A549 (cell line): Measurements from ENCODE around the gene ABHD8. TPM values are rescaled to one million over a fixed set of nuclear protein-coding genes. Genes with fewer than 3 reads are reported as not detected.

Source experiments
- ATAC-seq, 2 experiments: fragments of 200-7000 bp in 1 of 2; fragments of >200 bp in 1 of 2; cut with Nextera tagmentation in 1 of 2; cut with Tn5 transposase in 1 of 2; 3 replicates each; pipeline versions ENCODE4 v1.8.0 to v1.9.1; 2018 to 2020; ENCODE audit warnings: mild to moderate bottlenecking in 1 of 2, moderate library complexity in 1 of 2
- CTCF ChIA-PET: fragments of 300-600 bp; sonication (Branson Sonifier 250); formaldehyde crosslinking; extraction: SDS; loops from one replicate; lab custom pipeline; 2021; ENCODE audit warnings: antibody characterized with exemption, inconsistent platforms; lab: Yijun Ruan, JAX
- POLR2A ChIA-PET: fragments of 350-600 bp; formaldehyde crosslinking; extraction: SDS; loops from one replicate; lab custom pipeline; 2021; ENCODE audit warnings: antibody characterized with exemption, inconsistent platforms; lab: Yijun Ruan, JAX
- DNase-seq, 2 experiments: peaks; one replicate each; pipeline versions ENCODE4 v3.0.0 to v3.0.0-alpha.2; 2011 to 2016; ENCODE audit warnings: low read depth in 1 of 2, low spot score in 1 of 2
- FAIRE-seq: peaks from 2 replicates; lab custom pipeline; 2011; peaks lifted over from hg19 to GRCh38; lab: Jason Lieb, UNC
- H3K27ac ChIP-seq, 2 experiments: fragments of >200 bp; sonication (Bioruptor Twin); formaldehyde crosslinking; 3 replicates each; pipeline ENCODE4 v1.5.1; 2016 to 2017
- H3K4me1 ChIP-seq: fragments of >200 bp; sonication (Bioruptor Twin); formaldehyde crosslinking; 3 replicates; pipeline ENCODE4 v1.6.1; 2016
- H3K4me2 ChIP-seq: fragments of >200 bp; sonication (Bioruptor Twin); formaldehyde crosslinking; 3 replicates; pipeline ENCODE4 v1.6.1; 2016
- H3K4me3 ChIP-seq: fragments of >200 bp; sonication (Bioruptor Twin); formaldehyde crosslinking; 3 replicates; pipeline ENCODE4 v1.5.1; 2016
- H3K9me3 ChIP-seq: fragments of >200 bp; sonication (Bioruptor Twin); formaldehyde crosslinking; 3 replicates; pipeline ENCODE4 v1.6.1; 2016
- ATOH8 ChIP-seq: fragments of 250-450 bp; sonication (Bioruptor Pico); IDR thresholded peaks from 2 replicates; pipeline ENCODE4 v1.5.0; 2020; ENCODE audit warnings: low read depth, mild to moderate bottlenecking, moderate library complexity
- BCL3 ChIP-seq: fragments of >200 bp; sonication (Bioruptor Twin); formaldehyde crosslinking; IDR thresholded peaks from 3 replicates; pipeline ENCODE4 v1.6.1; 2016
- CHD2 ChIP-seq: fragments of 150-350 bp; IDR thresholded peaks from 2 replicates; pipeline ENCODE4 v1.6.1; 2014; ENCODE audit warnings: low read length; ENCODE audit not compliant: partially characterized antibody
- EHF ChIP-seq: fragments of 250-450 bp; sonication (Bioruptor Pico); IDR thresholded peaks from 2 replicates; pipeline ENCODE4 v1.5.0; 2020; ENCODE audit warnings: mild to moderate bottlenecking
- FOSB ChIP-seq: fragments of 250-450 bp; sonication (Bioruptor Pico); IDR thresholded peaks from 2 replicates; pipeline ENCODE4 v1.5.0; 2020; ENCODE audit warnings: mild to moderate bottlenecking, moderate library complexity
- FOSL2 ChIP-seq, 2 experiments: fragments of 450-650 bp in 1 of 2; fragments of >200 bp in 1 of 2; sonication (Bioruptor Twin) in 1 of 2; formaldehyde crosslinking; IDR thresholded peaks; 2 replicates each; pipeline versions ENCODE4 v1.5.0 to v1.6.1; 2016 to 2020; ENCODE audit warnings: mild to moderate bottlenecking in 1 of 2, moderate library complexity in 1 of 2
- HDAC2 ChIP-seq: fragments of 200-600 bp; sonication (generic); IDR thresholded peaks from 2 replicates; pipeline ENCODE4 v1.6.1; 2016
- HEYL ChIP-seq: fragments of 250-450 bp; sonication (Bioruptor Pico); IDR thresholded peaks from 2 replicates; pipeline ENCODE4 v1.8.0; 2021; ENCODE audit warnings: mild to moderate bottlenecking, moderate library complexity
- JUN ChIP-seq, 2 experiments: fragments of >200 bp; sonication (Bioruptor Twin); formaldehyde crosslinking; IDR thresholded peaks; 2 replicates in 1 of 2; 3 replicates in 1 of 2; pipeline ENCODE4 v1.6.1; 2016 to 2017
- PBX3 ChIP-seq: IDR thresholded peaks from 2 replicates; pipeline ENCODE4 v1.6.1; 2012
- PHF8 ChIP-seq: fragments of 200-600 bp; sonication (generic); IDR thresholded peaks from 2 replicates; pipeline ENCODE4 v1.6.1; 2016; ENCODE audit warnings: low read depth, mild to moderate bottlenecking, antibody characterized with exemption, moderate library complexity, borderline replicate concordance
- POLR2A ChIP-seq: IDR thresholded peaks from 2 replicates; pipeline ENCODE4 v1.6.1; 2012; ENCODE audit warnings: mild to moderate bottlenecking, low read length
- POLR2AphosphoS2 ChIP-seq: conservative IDR thresholded peaks from 2 replicates; pipeline ENCODE4 v1.6.1; 2012; ENCODE audit warnings: low read length, improper control_type of control experiment, inconsistent platforms
- RARB ChIP-seq: fragments of 250-450 bp; sonication (Bioruptor Pico); IDR thresholded peaks from 2 replicates; pipeline ENCODE4 v1.8.0; 2021; ENCODE audit warnings: mild to moderate bottlenecking, moderate library complexity
- SMC3 ChIP-seq: fragments of >200 bp; sonication (Bioruptor Twin); formaldehyde crosslinking; IDR thresholded peaks from 3 replicates; pipeline ENCODE4 v1.6.1; 2018; ENCODE audit warnings: inconsistent platforms
- WGBS: methylation state at CpG from one replicate; pipeline ENCODE4 v1.1.6; 2017; ENCODE audit errors: missing lambda C conversion rate; 5-methylcytosine and 5-hydroxymethylcytosine counted together
- polyA plus RNA-seq, 4 experiments: library from polyadenylated mRNA; depleted of rRNA in 3 of 4; stranded (reverse); fragments of >200 nt; fragmentation: RNase III in 1 of 4; extraction: RNeasy Plus Mini Kit Qiagen cat#74134 plus additional on column Dnase treatment in 1 of 4; gene quantifications; 2 replicates in 3 of 4; 3 replicates in 1 of 4; pipeline ENCODE4 v1.2.3, GENCODE V29; 2011 to 2017

Gene ABHD8
- polyA plus RNA-seq, 2 of the 4 experiments (the other 2 are of a cell fraction), result 2.3 to 4.2 TPM

- Histone ChIP-seq H3K4me1 (peaks cover 5% of the 10 kb centered on the region; the same call in 2 of the 3 replicates), H3K4me2 (no peak overlapping the region), H3K27ac (no peak overlapping the region), H3K4me3 (no peak overlapping the region), H3K9me3 (no peaks in the 10 kb centered on the region)
- POLR2A ChIA-PET, result no interaction called here
- FAIRE-seq (no peak), ATAC-seq (no peak), DNase-seq (no peak)
- WGBS, result 92% methylated on average over 44 of the region's 51 CpGs
- TF ChIP-seq PHF8 (no peak), PBX3 (no peak), SMC3 (no peak), POLR2AphosphoS2 (no peak), EHF (CRISPR knock-in tag) (no peak), RARB (CRISPR knock-in tag) (no peak), HDAC2 (no peak), FOSB (CRISPR knock-in tag) (no peak), HEYL (no peak), ATOH8 (CRISPR knock-in tag) (no peak)
- CTCF ChIA-PET, result interaction anchor here (0.8 to 1.0 kb wide), 2 partner anchors 24 to 46 kb away, joined by 3 read pairs; partner anchors contain the start of gene MRPL34
Measured at GRCh38 chr19:17329366-17330261, 26.4 kb upstream of the ABHD8 start.

GRCh38 chr19:17328517-17329365 lies 25.5 kb upstream of the ABHD8 start:
- TF ChIP-seq PBX3, result no peak
- TF ChIP-seq JUN (IDR thresholded peaks at IDR 0.05), result no peak
- no peak for TF ChIP-seq POLR2A
- TF ChIP-seq HDAC2, result no peak
- no peak for TF ChIP-seq CHD2
- no peak for TF ChIP-seq BCL3
- no peak for TF ChIP-seq FOSL2 (IDR thresholded peaks at IDR 0.05)
- no peak for TF ChIP-seq FOSL2 (CRISPR knock-in tag; IDR thresholded peaks at IDR 0.05)
- ChIA-PET POLR2A (no interaction called here), CTCF (interaction anchor here (1.0 kb wide), 1 partner anchor 45 kb away, joined by 3 read pairs; no protein-coding TSS in a partner anchor)
- FAIRE-seq (no peak), ATAC-seq (no peak), DNase-seq (no peak)
- Histone ChIP-seq H3K9me3 (no peaks in the 10 kb centered on the region), H3K4me2 (no peak overlapping the region), H3K4me3 (no peak overlapping the region), H3K27ac (no peak overlapping the region), H3K4me1 (peaks cover 3% of the 10 kb centered on the region; the same call in 2 of the 3 replicates)
- 98% methylated on average over 39 of the region's 94 CpGs for WGBS
